Activated CD4-positive, alpha-beta T cell treated with anti-CD3 and anti-CD28 coated beads for 36 hours (primary cell): ENCODE measurements around the gene ITIH3. TPM values are rescaled to one million over a fixed set of nuclear protein-coding genes. Genes with fewer than 3 reads are reported as not detected.

Source experiments
- ATAC-seq: fragments of 200-7000 bp; cut with Tn5 transposase; one replicate; pipeline ENCODE4 v1.10.0; 2021; ENCODE audit warnings: mild to moderate bottlenecking, moderate library complexity
- CTCF ChIA-PET: fragments of 350-600 bp; sonication (Branson Sonifier 250); formaldehyde crosslinking; loops from one replicate; lab custom pipeline; 2021; ENCODE audit warnings: antibody characterized with exemption; lab: Charles Lee
- POLR2A ChIA-PET: fragments of 350-600 bp; sonication (Branson Sonifier 250); formaldehyde crosslinking; loops from one replicate; lab custom pipeline; 2021; ENCODE audit warnings: antibody characterized with exemption, inconsistent platforms; lab: Charles Lee
- DNase-seq: peaks from one replicate; pipeline ENCODE4 v3.0.0-alpha.2; 2020
- H3K27ac Mint-ChIP-seq: one replicate; pipeline ENCODE4 v1.8.0; 2021; ENCODE audit warnings: mixed read lengths
- H3K27me3 Mint-ChIP-seq: one replicate; pipeline ENCODE4 v1.8.0; 2021; ENCODE audit warnings: mixed read lengths
- H3K36me3 Mint-ChIP-seq: one replicate; pipeline ENCODE4 v1.8.0; 2021; ENCODE audit warnings: low read depth, mixed read lengths
- H3K4me1 Mint-ChIP-seq: one replicate; pipeline ENCODE4 v1.8.0; 2021; ENCODE audit warnings: mixed read lengths
- H3K4me3 Mint-ChIP-seq: one replicate; pipeline ENCODE4 v1.8.0; 2021; ENCODE audit warnings: mild to moderate bottlenecking, moderate library complexity, mixed read lengths
- H3K9me3 Mint-ChIP-seq: one replicate; pipeline ENCODE4 v1.8.0; 2021; ENCODE audit warnings: low read depth, mixed read lengths
- intact Hi-C, 2 experiments: fragments of 100-400 bp; cut with DNase I in 1 of 2; cut with micrococcal nuclease in 1 of 2; formaldehyde crosslinking; loops; one replicate each; pipeline versions ENCODE4 v1.14.2 to v1.15.1; 2022 to 2024; cut with DNase I, micrococcal nuclease
- total RNA-seq, 2 experiments: library from RNA; stranded (reverse); gene quantifications; one replicate each; pipeline ENCODE4 v1.2.3, GENCODE V29; 2021

Gene ITIH3
- total RNA-seq, 2 experiments from 2014 or later, result not detected

DNA sequence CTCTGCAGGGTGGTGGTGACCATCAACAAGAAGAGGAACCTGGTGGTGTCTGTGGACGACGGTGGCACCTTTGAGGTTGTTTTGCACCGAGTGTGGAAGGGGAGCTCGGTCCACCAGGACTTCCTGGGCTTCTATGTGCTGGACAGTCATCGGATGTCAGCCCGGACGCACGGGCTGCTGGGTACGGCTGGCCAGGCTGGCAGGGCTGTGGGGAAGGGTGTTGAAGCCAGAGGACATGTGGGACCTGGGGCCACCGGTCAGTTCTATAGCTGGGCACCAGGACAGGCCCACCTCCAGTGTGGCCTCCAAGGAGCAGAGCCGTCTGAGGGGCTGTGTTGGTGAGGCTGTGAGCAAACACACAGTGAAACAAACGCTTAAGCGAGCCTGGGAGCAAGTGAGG is 3.9 kb upstream of the ITIH3 start:
- H3K27me3 Mint-ChIP-seq, result no peaks in the 10 kb centered on the region
- ChIA-PET POLR2A (no interaction called here), CTCF (no interaction called here)
- DNase-seq (no peak), ATAC-seq (no peak)
- no peaks in the 10 kb centered on the region for H3K36me3 Mint-ChIP-seq
- intact Hi-C loops, result no loop called here
- no peak overlapping the region for H3K27ac Mint-ChIP-seq
- no peaks in the 10 kb centered on the region for H3K4me1 Mint-ChIP-seq
- no peaks in the 10 kb centered on the region for H3K9me3 Mint-ChIP-seq
- H3K4me3 Mint-ChIP-seq, result no peak overlapping the region

DNA sequence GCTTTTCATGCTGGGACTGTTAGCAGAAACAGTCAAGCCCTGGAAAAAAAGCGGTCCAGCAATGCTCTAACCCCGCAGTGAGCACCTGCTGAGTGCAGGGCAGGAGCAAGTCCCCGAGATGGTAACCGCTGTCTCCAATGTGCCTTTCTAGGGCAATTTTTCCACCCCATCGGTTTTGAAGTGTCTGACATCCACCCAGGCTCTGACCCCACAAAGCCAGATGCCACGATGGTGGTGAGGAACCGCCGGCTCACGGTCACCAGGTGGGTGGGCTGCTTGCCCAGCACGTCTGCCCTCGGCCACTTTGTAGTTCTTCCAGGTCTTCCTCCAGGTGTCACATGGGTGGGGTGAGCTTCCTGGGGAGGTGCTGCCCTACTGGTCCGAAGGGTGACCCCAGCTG is 3.2 kb upstream of the ITIH3 start:
- Mint-ChIP-seq H3K4me3 (no peak overlapping the region), H3K36me3 (no peaks in the 10 kb centered on the region), H3K4me1 (no peaks in the 10 kb centered on the region), H3K27ac (no peak overlapping the region), H3K27me3 (no peaks in the 10 kb centered on the region), H3K9me3 (no peaks in the 10 kb centered on the region)
- ATAC-seq (no peak), DNase-seq (no peak)
- intact Hi-C loops, result no loop called here
- CTCF ChIA-PET, result no interaction called here
- POLR2A ChIA-PET, result no interaction called here

DNA sequence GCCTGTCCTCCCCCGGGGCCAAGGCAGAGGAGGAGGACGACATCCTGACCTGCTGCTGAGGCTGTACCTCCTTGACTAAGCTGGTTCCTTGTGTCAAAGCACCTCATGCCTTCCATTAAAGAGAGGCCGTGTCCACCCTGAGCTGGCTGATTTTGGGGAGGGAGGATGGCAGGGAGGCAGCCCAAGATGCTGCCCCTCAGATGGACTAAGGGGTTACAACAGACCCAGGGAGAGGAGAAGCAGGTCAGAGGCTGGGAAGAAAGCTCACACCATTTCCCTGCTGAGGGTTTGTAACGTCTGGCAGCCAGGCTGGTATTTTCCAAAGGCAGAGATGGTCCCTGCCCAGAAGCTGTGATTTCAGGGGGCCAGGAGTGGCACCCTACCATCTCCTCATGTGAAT is 2.7 kb upstream of the ITIH3 start:
- ChIA-PET CTCF (no interaction called here), POLR2A (no interaction called here)
- Mint-ChIP-seq H3K4me1 (no peaks in the 10 kb centered on the region), H3K4me3 (no peak overlapping the region), H3K36me3 (no peaks in the 10 kb centered on the region), H3K27me3 (no peaks in the 10 kb centered on the region), H3K9me3 (no peaks in the 10 kb centered on the region), H3K27ac (no peak overlapping the region)
- intact Hi-C loops, result no loop called here
- DNase-seq (no peak), ATAC-seq (no peak)

- Mint-ChIP-seq H3K4me1 (no peaks in the 10 kb centered on the region), H3K36me3 (no peaks in the 10 kb centered on the region), H3K4me3 (no peak overlapping the region), H3K27ac (no peak overlapping the region), H3K9me3 (no peaks in the 10 kb centered on the region), H3K27me3 (no peaks in the 10 kb centered on the region)
- ChIA-PET POLR2A (no interaction called here), CTCF (no interaction called here)
- intact Hi-C loops, result no loop called here
- no peak for ATAC-seq
- no peak for DNase-seq
Measured at GRCh38 chr3:52792413-52792812, 2.2 kb upstream of the ITIH3 start.

GRCh38 chr3:52792961-52793695 is 1.5 kb upstream of the ITIH3 start:
- intact Hi-C loops, result no loop called here
- no peak overlapping the region for H3K4me3 Mint-ChIP-seq
- H3K4me1 Mint-ChIP-seq, result no peaks in the 10 kb centered on the region
- ChIA-PET CTCF (interaction anchor here (0.6 to 0.7 kb wide), 2 partner anchors 87 to 1901 kb away, joined by 3 read pairs; partner anchors contain the start of gene SPCS1), POLR2A (interaction anchor here (1.2 kb wide), 1 partner anchor 141 kb away, joined by 3 read pairs; no protein-coding TSS in a partner anchor)
- H3K36me3 Mint-ChIP-seq, result no peaks in the 10 kb centered on the region
- H3K9me3 Mint-ChIP-seq, result no peaks in the 10 kb centered on the region
- no peaks in the 10 kb centered on the region for H3K27me3 Mint-ChIP-seq
- ATAC-seq (no peak), DNase-seq (no peak)
- H3K27ac Mint-ChIP-seq, result no peak overlapping the region

- Mint-ChIP-seq H3K9me3 (no peaks in the 10 kb centered on the region), H3K36me3 (no peaks in the 10 kb centered on the region), H3K4me1 (no peaks in the 10 kb centered on the region), H3K27me3 (no peaks in the 10 kb centered on the region), H3K27ac (no peak overlapping the region), H3K4me3 (no peak overlapping the region)
- DNase-seq, result no peak
- ChIA-PET POLR2A (interaction anchor here (1.2 kb wide), 1 partner anchor 142 kb away, joined by 3 read pairs; no protein-coding TSS in a partner anchor), CTCF (interaction anchor here (0.7 kb wide), 1 partner anchor 88 kb away, joined by 3 read pairs; the partner anchor contains the start of gene SPCS1)
- intact Hi-C loops, result no loop called here
- ATAC-seq, result no peak
Measured at GRCh38 chr3:52793702-52794611, 639 bp upstream of the ITIH3 start.

GRCh38 chr3:52795298-52795900 is 803 bp downstream of the ITIH3 start:
- Mint-ChIP-seq H3K27me3 (no peaks in the 10 kb centered on the region), H3K9me3 (no peaks in the 10 kb centered on the region), H3K36me3 (no peaks in the 10 kb centered on the region), H3K27ac (no peak overlapping the region), H3K4me3 (no peak overlapping the region), H3K4me1 (no peaks in the 10 kb centered on the region)
- ATAC-seq (no peak), DNase-seq (no peak)
- ChIA-PET POLR2A (no interaction called here), CTCF (no interaction called here)
- intact Hi-C loops, result no loop called here

- intact Hi-C loops, result no loop called here
- POLR2A ChIA-PET, result no interaction called here
- Mint-ChIP-seq H3K4me1 (no peaks in the 10 kb centered on the region), H3K27ac (no peak overlapping the region), H3K36me3 (no peaks in the 10 kb centered on the region), H3K9me3 (no peaks in the 10 kb centered on the region), H3K4me3 (no peak overlapping the region), H3K27me3 (no peaks in the 10 kb centered on the region)
- no peak for DNase-seq
- CTCF ChIA-PET, result interaction anchor here (0.6 to 0.8 kb wide), 2 partner anchors 26 to 71 kb away, joined by 3 read pairs; no protein-coding TSS in a partner anchor
- no peak for ATAC-seq
Measured at GRCh38 chr3:52796411-52796810, 1.8 kb downstream of the ITIH3 start.

DNA sequence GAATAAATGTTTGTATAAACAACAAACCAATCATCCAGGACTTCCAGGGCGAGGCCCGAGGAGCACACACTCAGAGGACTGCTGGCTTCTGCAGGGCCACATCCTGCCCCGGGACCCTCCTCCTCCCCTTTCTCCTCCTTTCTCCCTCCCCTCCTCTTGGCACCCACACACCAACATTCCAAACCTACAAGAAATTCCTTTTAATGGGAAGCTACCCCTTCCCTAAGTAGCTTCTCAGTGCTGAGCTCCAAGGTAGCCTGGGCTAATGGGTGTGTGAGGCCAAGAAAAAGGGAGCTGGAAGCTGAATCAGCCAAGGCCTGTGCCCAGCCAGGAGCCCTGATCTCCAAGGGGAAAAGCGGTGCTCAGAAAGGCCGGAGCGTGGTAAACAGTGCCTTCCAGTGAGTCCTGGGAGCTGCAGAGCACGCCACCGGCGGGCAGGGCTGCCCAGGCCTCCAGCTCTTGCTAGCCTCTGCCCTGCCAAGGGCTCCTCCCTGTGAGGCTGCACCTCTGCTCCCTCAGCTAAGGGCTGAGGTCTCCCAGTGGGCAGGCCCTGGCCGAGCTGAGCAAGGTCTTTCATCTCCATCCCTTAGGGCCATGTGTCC is 3.9 kb downstream of the ITIH3 start:
- H3K27me3 Mint-ChIP-seq, result no peaks in the 10 kb centered on the region
- DNase-seq (no peak), ATAC-seq (no peak)
- H3K27ac Mint-ChIP-seq, result no peak overlapping the region
- no peaks in the 10 kb centered on the region for H3K4me1 Mint-ChIP-seq
- intact Hi-C loops, result no loop called here
- ChIA-PET POLR2A (no interaction called here), CTCF (interaction anchor here (0.5 to 1.6 kb wide), 16 partner anchors 11 to 1924 kb away, joined by 3 to 5 read pairs (median 3); partner anchors contain the start of genes GLT8D1 and SPCS1)
- H3K36me3 Mint-ChIP-seq, result no peaks in the 10 kb centered on the region
- H3K4me3 Mint-ChIP-seq, result no peak overlapping the region
- no peaks in the 10 kb centered on the region for H3K9me3 Mint-ChIP-seq

DNA sequence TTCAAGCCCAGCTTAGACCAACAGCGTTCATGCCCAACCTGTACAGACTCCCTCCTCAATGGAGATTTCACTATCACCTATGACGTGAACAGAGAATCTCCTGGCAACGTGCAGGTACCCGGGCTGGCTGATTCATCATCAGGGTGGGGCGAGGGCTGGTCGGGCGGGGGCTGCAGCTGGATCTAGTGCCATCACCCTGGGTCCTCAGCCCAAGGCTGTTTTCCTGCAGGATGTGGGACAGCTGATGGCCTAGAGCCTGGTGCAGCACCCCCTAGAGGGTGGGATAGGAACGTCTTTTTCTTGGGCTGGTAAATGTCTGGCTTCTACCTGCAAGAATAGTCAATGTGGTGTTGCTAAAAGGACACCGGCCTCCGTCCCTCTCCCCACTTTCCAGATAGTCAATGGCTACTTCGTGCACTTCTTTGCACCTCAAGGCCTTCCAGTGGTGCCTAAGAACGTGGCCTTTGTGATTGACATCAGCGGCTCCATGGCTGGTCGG is 4.4 kb downstream of the ITIH3 start:
- Mint-ChIP-seq H3K27me3 (peaks cover under 1% of the 10 kb centered on the region), H3K9me3 (no peaks in the 10 kb centered on the region), H3K27ac (no peak overlapping the region), H3K4me3 (no peak overlapping the region), H3K36me3 (no peaks in the 10 kb centered on the region), H3K4me1 (no peaks in the 10 kb centered on the region)
- DNase-seq, result peak; percentile 51
- CTCF ChIA-PET, result interaction anchor here (0.5 to 1.6 kb wide), 13 partner anchors 12 to 1924 kb away, joined by 3 to 5 read pairs (median 4); partner anchors contain the start of genes GLT8D1 and SPCS1
- ATAC-seq, result peak; percentile 63
- intact Hi-C loops, result no loop called here
- POLR2A ChIA-PET, result no interaction called here

- CTCF ChIA-PET, result interaction anchor here (0.9 kb wide), 1 partner anchor 8 kb away, joined by 3 read pairs; no protein-coding TSS in a partner anchor
- Mint-ChIP-seq H3K9me3 (no peaks in the 10 kb centered on the region), H3K27me3 (peaks cover 2% of the 10 kb centered on the region), H3K4me1 (no peaks in the 10 kb centered on the region), H3K27ac (no peak overlapping the region), H3K36me3 (no peaks in the 10 kb centered on the region), H3K4me3 (no peak overlapping the region)
- ATAC-seq (no peak), DNase-seq (no peak)
- POLR2A ChIA-PET, result interaction anchor here (0.6 kb wide), 1 partner anchor 621 kb away, joined by 3 read pairs; no protein-coding TSS in a partner anchor
- intact Hi-C loops, result no loop called here
Measured at GRCh38 chr3:52800079-52800478, 5.5 kb downstream of the ITIH3 start.
